Mononuclear cell (primary cell): ENCODE measurements around the gene POMT1. TPM values are rescaled to one million over a fixed set of nuclear protein-coding genes. Genes with fewer than 3 reads are reported as not detected.

Experiments
- H3K27me3 ChIP-seq: 2 replicates; pipeline ENCODE4 v1.6.0; 2011; ENCODE audit warnings: low read length, control low read depth; ENCODE audit not compliant: insufficient read depth
- H3K4me1 ChIP-seq: 2 replicates; pipeline ENCODE4 v1.5.1; 2011; ENCODE audit warnings: mild to moderate bottlenecking, low read length, control low read depth; ENCODE audit not compliant: insufficient read depth
- H3K4me3 ChIP-seq: 2 replicates; pipeline ENCODE4 v1.5.1; 2011; ENCODE audit warnings: mild to moderate bottlenecking, low read length, moderate library complexity
- H3K9me3 ChIP-seq: 2 replicates; pipeline ENCODE4 v1.5.1; 2011; ENCODE audit warnings: low read depth, mild to moderate bottlenecking, control low read depth, low read length
- total RNA-seq: library from RNA; depleted of rRNA; stranded (reverse); fragments of >200 nt; gene quantifications from one replicate; pipeline ENCODE4 v1.2.3, GENCODE V29; 2012

POMT1 gene
- total RNA-seq, 1 donor, result 18.9 TPM

GRCh38 chr9:131473891-131474290 lies 28.8 kb upstream of the POMT1 start:
- Histone ChIP-seq H3K9me3 (no peaks in the 10 kb centered on the region), H3K27me3 (no peaks in the 10 kb centered on the region), H3K4me3 (no peak overlapping the region), H3K4me1 (no peaks in the 10 kb centered on the region)

- Histone ChIP-seq H3K27me3 (no peaks in the 10 kb centered on the region), H3K4me3 (no peak overlapping the region), H3K4me1 (no peaks in the 10 kb centered on the region), H3K9me3 (no peaks in the 10 kb centered on the region)
Measured at GRCh38 chr9:131474711-131475110, 28.0 kb upstream of the POMT1 start.

GRCh38 chr9:131475111-131475955 lies 27.4 kb upstream of the POMT1 start:
- Histone ChIP-seq H3K27me3 (no peaks in the 10 kb centered on the region), H3K9me3 (no peaks in the 10 kb centered on the region), H3K4me1 (no peaks in the 10 kb centered on the region), H3K4me3 (no peak overlapping the region)

- H3K9me3 ChIP-seq, result no peaks in the 10 kb centered on the region
- H3K27me3 ChIP-seq, result no peaks in the 10 kb centered on the region
- no peaks in the 10 kb centered on the region for H3K4me1 ChIP-seq
Measured at GRCh38 chr9:131475956-131476776, 26.6 kb upstream of the POMT1 start.

GRCh38 chr9:131476777-131477345 lies 25.9 kb upstream of the POMT1 start:
- H3K4me1 ChIP-seq, result no peaks in the 10 kb centered on the region
- H3K9me3 ChIP-seq, result no peaks in the 10 kb centered on the region
- H3K4me3 ChIP-seq, result no peak overlapping the region
- no peaks in the 10 kb centered on the region for H3K27me3 ChIP-seq

More at GRCh38 chr9:131475956-131476776, 26.6 kb upstream of the POMT1 start:
- H3K4me3 ChIP-seq, result no peak overlapping the region

- no peaks in the 10 kb centered on the region for H3K4me1 ChIP-seq
- no peak overlapping the region for H3K4me3 ChIP-seq
- H3K9me3 ChIP-seq, result no peaks in the 10 kb centered on the region
- H3K27me3 ChIP-seq, result no peaks in the 10 kb centered on the region
Measured at GRCh38 chr9:131477367-131477766, 25.4 kb upstream of the POMT1 start.

- no peak overlapping the region for H3K4me3 ChIP-seq
- no peaks in the 10 kb centered on the region for H3K9me3 ChIP-seq
Measured at GRCh38 chr9:131477816-131478419, 24.8 kb upstream of the POMT1 start.

GRCh38 chr9:131478421-131478868 lies 24.3 kb upstream of the POMT1 start:
- Histone ChIP-seq H3K9me3 (no peaks in the 10 kb centered on the region), H3K4me1 (no peaks in the 10 kb centered on the region), H3K4me3 (no peak overlapping the region), H3K27me3 (no peaks in the 10 kb centered on the region)

More at GRCh38 chr9:131477816-131478419, 24.8 kb upstream of the POMT1 start:
- Histone ChIP-seq H3K4me1 (no peaks in the 10 kb centered on the region), H3K27me3 (no peaks in the 10 kb centered on the region)

GRCh38 chr9:131478911-131479310 lies 23.8 kb upstream of the POMT1 start:
- Histone ChIP-seq H3K4me3 (no peak overlapping the region), H3K9me3 (no peaks in the 10 kb centered on the region), H3K4me1 (no peaks in the 10 kb centered on the region), H3K27me3 (no peaks in the 10 kb centered on the region)

- H3K27me3 ChIP-seq, result no peaks in the 10 kb centered on the region
- H3K9me3 ChIP-seq, result no peaks in the 10 kb centered on the region
- H3K4me3 ChIP-seq, result no peak overlapping the region
- no peaks in the 10 kb centered on the region for H3K4me1 ChIP-seq
Measured at GRCh38 chr9:131480258-131480657, 22.5 kb upstream of the POMT1 start.

- Histone ChIP-seq H3K4me3 (no peak overlapping the region), H3K27me3 (no peaks in the 10 kb centered on the region), H3K9me3 (no peaks in the 10 kb centered on the region), H3K4me1 (no peaks in the 10 kb centered on the region)
Measured at GRCh38 chr9:131481441-131482342, 21.0 kb upstream of the POMT1 start.

GRCh38 chr9:131482343-131483006 lies 20.2 kb upstream of the POMT1 start:
- Histone ChIP-seq H3K4me1 (no peaks in the 10 kb centered on the region), H3K27me3 (no peaks in the 10 kb centered on the region), H3K9me3 (no peaks in the 10 kb centered on the region), H3K4me3 (no peak overlapping the region)

GRCh38 chr9:131483319-131484050 lies 19.2 kb upstream of the POMT1 start:
- H3K4me1 ChIP-seq, result no peaks in the 10 kb centered on the region
- no peak overlapping the region for H3K4me3 ChIP-seq
- H3K27me3 ChIP-seq, result no peaks in the 10 kb centered on the region
- H3K9me3 ChIP-seq, result no peaks in the 10 kb centered on the region
